GM18519 (cell line): ENCODE results near the gene PCDHA6.
"Not testable (repeated sequence)": the region's sequence is repeated elsewhere in the genome, so short reads cannot be mapped to it uniquely, and the experiment has no call there.

Experiments used
- ATAC-seq: cut with Tn5 transposase; IDR thresholded peaks from one replicate; pipeline ENCODE4 v1.9.1; 2021; ENCODE audit warnings: mild to moderate bottlenecking, moderate library complexity; ENCODE audit not compliant: unreplicated experiment, low FRiP score

The PCDHA6 gene

GRCh38 chr5:140827704-140828361 lies at the start of gene PCDHA6:
PCDHA6 (plus strand) TSS chr5:140827960; CDS start chr5:140828092, 132 bp downstream.
- no peak for ATAC-seq

- ATAC-seq: no peak
These were observed 47.2 kb upstream of the PCDHA6 start for GRCh38 chr5:140780512-140780911.

- no peak for ATAC-seq
These were observed 41.7 kb upstream of the PCDHA6 start, which contains the start of gene PCDHA1 for GRCh38 chr5:140785905-140786686. PCDHA1 (plus strand) TSS chr5:140786140.

GRCh38 chr5:140787422-140787821 lies 40.3 kb upstream of the PCDHA6 start:
- ATAC-seq: not testable (repeated sequence)

- not testable (repeated sequence) for ATAC-seq
These were observed 39.8 kb upstream of the PCDHA6 start for GRCh38 chr5:140787849-140788504.

GRCh38 chr5:140791089-140791488 lies 36.7 kb upstream of the PCDHA6 start:
- ATAC-seq: no peak

- no peak for ATAC-seq
These were observed 33.0 kb upstream of the PCDHA6 start, which contains the start of gene PCDHA2 for GRCh38 chr5:140794595-140795258. PCDHA2 (plus strand) TSS chr5:140794852.

- no peak for ATAC-seq
These were observed 32.5 kb upstream of the PCDHA6 start for GRCh38 chr5:140795259-140795641.

GRCh38 chr5:140796072-140796717 lies 31.6 kb upstream of the PCDHA6 start:
- not testable (repeated sequence) for ATAC-seq

GRCh38 chr5:140796718-140797095 lies 31.1 kb upstream of the PCDHA6 start:
- ATAC-seq: no peak

- no peak for ATAC-seq
These were observed 26.8 kb upstream of the PCDHA6 start, which contains the start of gene PCDHA3 for GRCh38 chr5:140800816-140801493. PCDHA3 (plus strand) TSS chr5:140801057.

GRCh38 chr5:140801494-140801841 lies 26.3 kb upstream of the PCDHA6 start:
- ATAC-seq: no peak

GRCh38 chr5:140802381-140802780 lies 25.4 kb upstream of the PCDHA6 start:
- not testable (repeated sequence) for ATAC-seq

GRCh38 chr5:140802781-140803271 lies 24.9 kb upstream of the PCDHA6 start:
- no peak for ATAC-seq

GRCh38 chr5:140806834-140807775 lies 20.7 kb upstream of the PCDHA6 start, which contains the start of gene PCDHA4:
PCDHA4 (plus strand) TSS chr5:140807068.
- ATAC-seq: no peak

- not testable (repeated sequence) for ATAC-seq
These were observed 19.4 kb upstream of the PCDHA6 start for GRCh38 chr5:140808241-140808888.

- ATAC-seq: no peak
These were observed 18.9 kb upstream of the PCDHA6 start for GRCh38 chr5:140808889-140809291.
